IMR-90 (cell line): Measurements from ENCODE around the gene COL7A1. TPM values are rescaled to one million over a fixed set of nuclear protein-coding genes. Genes with fewer than 3 reads are reported as not detected.

ENCODE experiments used
- ATAC-seq: fragments of 200-7000 bp; cut with Tn5 transposase; 2 replicates; pipeline ENCODE4 v1.9.1; 2020; ENCODE audit warnings: low read depth, mild to moderate bottlenecking, moderate library complexity
- BruUV-seq: library from RNA; stranded (reverse); fragments of 400-500 nt; replicated peaks from 2 replicates; lab custom pipeline; 2021; lab: Mats Ljungman, UMichigan
- CTCF ChIA-PET: fragments of 300-600 bp; formaldehyde crosslinking; extraction: SDS; loops from one replicate; lab custom pipeline; 2021; ENCODE audit warnings: antibody characterized with exemption; lab: Yijun Ruan, JAX
- POLR2A ChIA-PET: fragments of 300-600 bp; sonication (Branson Sonifier 250); formaldehyde crosslinking; loops from one replicate; lab custom pipeline; 2022; ENCODE audit warnings: antibody characterized with exemption; ENCODE audit not compliant: unreplicated experiment; lab: Charles Lee
- DNase-seq: peaks from one replicate; pipeline ENCODE4 v3.0.0; 2013
- H2AFZ ChIP-seq: replicated peaks from 2 replicates; pipeline ENCODE3; 2013; ENCODE audit warnings: low read length, mild to moderate bottlenecking; ENCODE audit not compliant: poor library complexity
- H2AK5ac ChIP-seq: 2 replicates; pipeline ENCODE4 v1.6.1; 2013; ENCODE audit warnings: low read depth, low read length, inconsistent platforms
- H2AK9ac ChIP-seq: replicated peaks from 2 replicates; pipeline ENCODE3; 2013; ENCODE audit warnings: mild to moderate bottlenecking, low read depth, low read length, moderate library complexity; ENCODE audit not compliant: poor library complexity
- H2BK120ac ChIP-seq: 2 replicates; pipeline ENCODE4 v1.6.1; 2013; ENCODE audit warnings: low read depth, low read length, inconsistent platforms
- H2BK15ac ChIP-seq: 3 replicates; pipeline ENCODE4 v1.6.1; 2013; ENCODE audit warnings: low read depth, low read length, inconsistent platforms
- H2BK20ac ChIP-seq: 2 replicates; pipeline ENCODE4 v1.6.1; 2013; ENCODE audit warnings: low read depth, mild to moderate bottlenecking, inconsistent platforms, low read length, moderate library complexity
- H2BK5ac ChIP-seq: 2 replicates; pipeline ENCODE4 v1.6.1; 2013; ENCODE audit warnings: mild to moderate bottlenecking, low read depth, low read length, inconsistent platforms; ENCODE audit not compliant: poor library complexity, severe bottlenecking
- H3K14ac ChIP-seq: replicated peaks from 2 replicates; pipeline ENCODE4 v1.6.1; 2013; ENCODE audit warnings: low read depth, low read length, inconsistent platforms
- H3K18ac ChIP-seq: 2 replicates; pipeline ENCODE4 v1.6.1; 2013; ENCODE audit warnings: low read depth, low read length, control low read depth
- H3K23ac ChIP-seq: 2 replicates; pipeline ENCODE4 v1.6.1; 2013; ENCODE audit warnings: low read depth, low read length, inconsistent platforms
- H3K27ac ChIP-seq: 2 replicates; pipeline ENCODE4 v1.5.1; 2013; ENCODE audit warnings: mild to moderate bottlenecking, control low read depth, low read length; ENCODE audit not compliant: insufficient read depth
- H3K27me3 ChIP-seq: 2 replicates; pipeline ENCODE4 v1.6.1; 2013; ENCODE audit warnings: low read length; ENCODE audit not compliant: control insufficient read depth, insufficient read depth
- H3K36me3 ChIP-seq: 2 replicates; pipeline ENCODE4 v1.6.1; 2013; ENCODE audit warnings: low read length, mixed read lengths; ENCODE audit not compliant: control insufficient read depth, insufficient read depth
- H3K4ac ChIP-seq: 2 replicates; pipeline ENCODE4 v1.6.1; 2013; ENCODE audit warnings: low read depth, low read length, inconsistent platforms
- H3K4me1 ChIP-seq: 2 replicates; pipeline ENCODE4 v1.6.1; 2013; ENCODE audit warnings: low read length, mixed read lengths; ENCODE audit not compliant: control insufficient read depth, insufficient read depth
- H3K4me2 ChIP-seq: 2 replicates; pipeline ENCODE4 v1.6.1; 2013; ENCODE audit warnings: low read depth, mild to moderate bottlenecking, control low read depth, low read length, moderate library complexity
- H3K4me3 ChIP-seq: 2 replicates; pipeline ENCODE4 v1.5.1; 2013; ENCODE audit warnings: low read depth, mild to moderate bottlenecking, control low read depth, low read length, moderate library complexity; ENCODE audit not compliant: insufficient read depth
- H3K56ac ChIP-seq: 2 replicates; pipeline ENCODE4 v1.6.1; 2013; ENCODE audit warnings: low read length, inconsistent platforms; ENCODE audit not compliant: insufficient read depth; ENCODE audit errors: extremely low read depth
- H3K79me1 ChIP-seq, 2 experiments: 2 replicates each; pipeline ENCODE4 v1.6.1; 2013; ENCODE audit warnings: low read length in 2 of 2, inconsistent platforms in 1 of 2, low read depth in 1 of 2
- H3K9ac ChIP-seq: 2 replicates; pipeline ENCODE4 v1.6.1; 2013; ENCODE audit warnings: low read depth, low read length, control low read depth
- H3K9me1 ChIP-seq: 2 replicates; pipeline ENCODE4 v1.6.1; 2013; ENCODE audit warnings: low read length, inconsistent platforms; ENCODE audit not compliant: insufficient read depth
- H3K9me3 ChIP-seq: 2 replicates; pipeline ENCODE4 v1.6.1; 2013; ENCODE audit warnings: low read length; ENCODE audit not compliant: control insufficient read depth, insufficient read depth
- H4K20me1 ChIP-seq: 2 replicates; pipeline ENCODE4 v1.6.1; 2013; ENCODE audit warnings: low read length, inconsistent platforms; ENCODE audit not compliant: insufficient read depth
- H4K5ac ChIP-seq: 2 replicates; pipeline ENCODE4 v1.6.1; 2013; ENCODE audit warnings: mild to moderate bottlenecking, low read depth, low read length, control low read depth
- H4K8ac ChIP-seq, 2 experiments: 2 replicates each; pipeline ENCODE4 v1.6.1; 2013; ENCODE audit warnings: low read depth in 2 of 2, low read length in 2 of 2, control low read depth in 1 of 2, inconsistent platforms in 1 of 2
- H4K91ac ChIP-seq: 2 replicates; pipeline ENCODE4 v1.6.1; 2013; ENCODE audit warnings: low read depth, low read length, inconsistent platforms; ENCODE audit not compliant: insufficient read depth
- BHLHE40 ChIP-seq: fragments of 150-350 bp; IDR thresholded peaks from 2 replicates; pipeline ENCODE4 v1.6.1; 2016; ENCODE audit warnings: mild to moderate bottlenecking, low read depth, low read length
- CEBPB ChIP-seq: IDR thresholded peaks from 2 replicates; pipeline ENCODE4 v1.6.1; 2012; ENCODE audit warnings: low read depth, low read length, improper control_type of control experiment
- FOS ChIP-seq: fragments of 150-350 bp; IDR thresholded peaks from 2 replicates; pipeline ENCODE4 v1.6.1; 2016; ENCODE audit warnings: low read depth, low read length
- MAFK ChIP-seq: IDR thresholded peaks from 2 replicates; pipeline ENCODE4 v1.6.1; 2012; ENCODE audit warnings: low read depth, low read length, improper control_type of control experiment
- NFE2L2 ChIP-seq: fragments of 150-350 bp; IDR thresholded peaks from 2 replicates; pipeline ENCODE4 v1.6.1; 2016; ENCODE audit warnings: low read depth, mild to moderate bottlenecking, low read length
- RAD21 ChIP-seq: IDR thresholded peaks from 2 replicates; pipeline ENCODE4 v1.6.1; 2012; ENCODE audit warnings: low read length, improper control_type of control experiment
- RCOR1 ChIP-seq: IDR thresholded peaks from 2 replicates; pipeline ENCODE4 v1.6.1; 2012; ENCODE audit warnings: mild to moderate bottlenecking, low read length, improper control_type of control experiment; ENCODE audit not compliant: insufficient replicate concordance
- RFX5 ChIP-seq: IDR thresholded peaks from 2 replicates; pipeline ENCODE4 v1.8.0; 2012; ENCODE audit warnings: low read depth, mild to moderate bottlenecking, low read length, moderate library complexity
- WGBS, 2 experiments: methylation state at CpG; one replicate each; pipeline versions ENCODE4 v1.1.5 to v1.1.7; 2013; ENCODE audit warnings: missing lambda C conversion rate in 2 of 2; ENCODE audit not compliant: insufficient read length in 1 of 2; ENCODE audit errors: extremely low coverage in 2 of 2; 5-methylcytosine and 5-hydroxymethylcytosine counted together
- dilution Hi-C: fragments of 300-500 bp; cut with HindIII; formaldehyde crosslinking; loops from one replicate; pipeline ENCODE4 v1.14.3; 2018; ENCODE audit warnings: low sequenced_read_pairs; ENCODE audit not compliant: unreplicated experiment
- in situ Hi-C: fragments of 300-500 bp; cut with MboI; formaldehyde crosslinking; loops from 3 replicates; pipeline ENCODE4 v1.14.3; 2019; ENCODE audit warnings: low sequenced_read_pairs, inconsistent platforms, mixed read lengths
- intact Hi-C: fragments of 100-400 bp; cut with micrococcal nuclease; formaldehyde crosslinking; loops from 2 replicates; pipeline ENCODE4 v1.10.0; 2022
- polyA plus RNA-seq, 3 experiments: library from polyadenylated mRNA; depleted of rRNA; stranded (reverse); fragments of >200 nt; gene quantifications; 2 replicates each; pipeline ENCODE4 v1.2.3, GENCODE V29; 2012; ENCODE audit warnings: low replicate concordance in 1 of 3
- total RNA-seq: library from RNA; depleted of rRNA; stranded (reverse); fragments of >200 nt; gene quantifications from 2 replicates; pipeline ENCODE4 v1.2.3, GENCODE V29; 2012
- TF ChIP-seq, protein P1 (sequence below): fragments of 150-350 bp; IDR thresholded peaks from 2 replicates; pipeline ENCODE4 v1.6.1; 2016; ENCODE audit warnings: low read depth, mild to moderate bottlenecking, low read length, moderate library complexity, borderline replicate concordance

The COL7A1 gene
- total and polyA plus RNA-seq, 2 of the 4 experiments (the other 2 are of a cell fraction), result 4.1 to 20.3 TPM

DNA sequence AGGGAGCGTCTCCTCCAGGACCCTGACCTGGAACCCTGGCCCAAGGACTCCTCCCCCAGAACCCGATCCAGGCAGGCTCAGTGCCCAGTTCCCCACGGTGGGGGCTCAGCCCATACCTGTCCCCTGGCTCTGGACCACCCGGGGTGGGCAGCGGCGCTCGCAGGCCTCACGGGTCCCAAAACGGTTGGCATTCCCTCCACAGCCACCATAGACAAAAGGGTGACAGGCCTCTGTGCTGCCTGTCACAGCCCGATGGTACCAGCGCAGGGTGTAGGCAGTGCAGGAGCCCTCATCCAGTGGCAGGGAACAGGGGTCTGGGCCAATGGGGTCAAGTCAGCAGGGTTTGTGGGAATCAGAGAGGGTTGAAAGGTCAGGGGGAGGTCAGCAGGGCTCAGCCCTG is 30.5 kb downstream of the COL7A1 start:
- peak overlapping the region; percentile 96 for H2AK5ac ChIP-seq
- no peak for TF ChIP-seq RFX5
- TF ChIP-seq RAD21, result no peak
- TF ChIP-seq BHLHE40, result no peak
- no peak for TF ChIP-seq FOS
- no peak for TF ChIP-seq CEBPB
- no peak for TF ChIP-seq MAFK
- no peak for TF ChIP-seq RCOR1
- no peak for TF ChIP-seq NFE2L2
- TF ChIP-seq, protein P1, sequence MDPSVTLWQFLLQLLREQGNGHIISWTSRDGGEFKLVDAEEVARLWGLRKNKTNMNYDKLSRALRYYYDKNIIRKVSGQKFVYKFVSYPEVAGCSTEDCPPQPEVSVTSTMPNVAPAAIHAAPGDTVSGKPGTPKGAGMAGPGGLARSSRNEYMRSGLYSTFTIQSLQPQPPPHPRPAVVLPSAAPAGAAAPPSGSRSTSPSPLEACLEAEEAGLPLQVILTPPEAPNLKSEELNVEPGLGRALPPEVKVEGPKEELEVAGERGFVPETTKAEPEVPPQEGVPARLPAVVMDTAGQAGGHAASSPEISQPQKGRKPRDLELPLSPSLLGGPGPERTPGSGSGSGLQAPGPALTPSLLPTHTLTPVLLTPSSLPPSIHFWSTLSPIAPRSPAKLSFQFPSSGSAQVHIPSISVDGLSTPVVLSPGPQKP, result no peak
- no peaks in the 10 kb centered on the region; the same call in none of the 2 replicates for H4K20me1 ChIP-seq
- 0 out of 2 replicates have a peak overlapping the region, but pooled peaks have one; percentile 2 for H3K56ac ChIP-seq
- H3K14ac ChIP-seq, result peak overlapping the region; percentile 76; the same call in 1 of the 2 replicates
- CTCF ChIA-PET, result no interaction called here
- H2BK20ac ChIP-seq, result peak overlapping the region; percentile 79
- H3K27ac ChIP-seq, result peak overlapping the region; percentile 47
- no peak overlapping the region for H3K4me2 ChIP-seq
- no peak overlapping the region for H3K9ac ChIP-seq
- intact Hi-C loops (no loop called here), dilution Hi-C loops (no loop called here), in situ Hi-C loops (no loop called here)
- H3K4me1 ChIP-seq, result peaks cover 36% of the 10 kb centered on the region
- H2BK5ac ChIP-seq, result peak overlapping the region; percentile 78
- peaks cover 8 to 49% of the 10 kb centered on the region in 2 experiments; a peak in 3 of 4 replicates for H3K79me1 ChIP-seq
- H3K9me1 ChIP-seq, result peaks cover 30% of the 10 kb centered on the region
- H2BK15ac ChIP-seq, result no peak overlapping the region; the same call in 2 of the 3 replicates
- H3K4me3 ChIP-seq, result no peak overlapping the region
- POLR2A ChIA-PET, result no interaction called here
- H2BK120ac ChIP-seq, result peak overlapping the region; percentile 90
- H4K5ac ChIP-seq, result peak overlapping the region; percentile 57; the same call in 1 of the 2 replicates
- H2AFZ ChIP-seq, result no peak overlapping the region
- no TSS peak for BruUV-seq
- WGBS, 2 experiments, result 40% methylated on average over 1 of the region's 11 CpGs; no CpG with 5 or more reads in 1 of the 2 experiments
- H3K27me3 ChIP-seq, result no peaks in the 10 kb centered on the region
- DNase-seq (no peak), ATAC-seq (no peak)
- H4K8ac ChIP-seq, result peak overlapping the region; percentile 62 to 91; a peak in 2 of 4 replicates
- peak overlapping the region; percentile 85 for H3K4ac ChIP-seq
- H3K18ac ChIP-seq, result no peak overlapping the region
- H3K23ac ChIP-seq, result no peak overlapping the region
- peak overlapping the region; percentile 97 for H2AK9ac ChIP-seq
- H3K36me3 ChIP-seq, result peaks cover 41% of the 10 kb centered on the region
- H4K91ac ChIP-seq, result peak overlapping the region; percentile 97
- no peaks in the 10 kb centered on the region for H3K9me3 ChIP-seq
